Endothelial cell of umbilical vein (primary cell): ENCODE measurements around the gene HEBP1. TPM values are rescaled to one million over a fixed set of nuclear protein-coding genes. Genes with fewer than 3 reads are reported as not detected.

Source experiments
- BruUV-seq: library from RNA; stranded (reverse); fragments of 400-500 nt; replicated peaks from 2 replicates; lab custom pipeline; 2021; lab: Mats Ljungman, UMichigan
- CTCF ChIA-PET: fragments of 300-600, 350-600 bp; sonication (Branson Sonifier 250); formaldehyde crosslinking; loops from one replicate; lab custom pipeline; 2021; ENCODE audit warnings: antibody characterized with exemption, inconsistent platforms; lab: Charles Lee
- POLR2A ChIA-PET: fragments of 300-600, 350-600 bp; sonication (Branson Sonifier 250); formaldehyde crosslinking; loops from one replicate; lab custom pipeline; 2021; ENCODE audit warnings: antibody characterized with exemption, inconsistent platforms; lab: Charles Lee
- DNase-seq: peaks from one replicate; pipeline ENCODE4 v3.0.0-alpha.2; 2011; ENCODE audit warnings: low read depth, low spot score
- FAIRE-seq: peaks from 2 replicates; lab custom pipeline; 2011; peaks lifted over from hg19 to GRCh38; lab: Jason Lieb, UNC
- H2AFZ ChIP-seq: 2 replicates; pipeline ENCODE4 v1.6.0; 2012; ENCODE audit warnings: low read depth, low read length, control low read depth, inconsistent platforms
- H3K27ac ChIP-seq: 2 replicates; pipeline ENCODE4 v1.5.1; 2011; ENCODE audit warnings: low read depth, mild to moderate bottlenecking, control low read depth, low read length, moderate library complexity; ENCODE audit not compliant: insufficient read depth
- H3K27me3 ChIP-seq, 2 experiments: 2 replicates each; pipeline versions ENCODE4 v1.6.0 to v1.6.1; 2011; ENCODE audit warnings: low read length in 2 of 2, mixed read lengths in 1 of 2; ENCODE audit not compliant: control insufficient read depth in 2 of 2, insufficient read depth in 2 of 2
- H3K36me3 ChIP-seq, 2 experiments: 2 replicates in 1 of 2; 3 replicates in 1 of 2; pipeline ENCODE4 v1.5.1; 2011; ENCODE audit warnings: low read length in 2 of 2, mild to moderate bottlenecking in 1 of 2, moderate library complexity in 1 of 2; ENCODE audit not compliant: control insufficient read depth in 2 of 2, insufficient read depth in 2 of 2; ENCODE audit errors: extremely low read depth in 1 of 2
- H3K4me1 ChIP-seq: 3 replicates; pipeline ENCODE4 v1.5.1; 2011; ENCODE audit warnings: mild to moderate bottlenecking, low read length; ENCODE audit not compliant: control insufficient read depth, insufficient read depth; ENCODE audit errors: extremely low read depth
- H3K4me2 ChIP-seq: 2 replicates; pipeline ENCODE4 v1.6.1; 2011; ENCODE audit warnings: low read length, control low read depth, mixed read lengths; ENCODE audit not compliant: insufficient read depth
- H3K4me3 ChIP-seq, 3 experiments: fragments of 200-600 bp in 1 of 3; sonication (generic), shearing (Covaris generic) in 1 of 3; replicated peaks in 1 of 3; 2 replicates each; pipeline ENCODE4 v1.5.1; 2011 to 2016; ENCODE audit warnings: control low read depth in 3 of 3, low read length in 3 of 3, mild to moderate bottlenecking in 2 of 3, inconsistent platforms in 1 of 3, low read depth in 1 of 3, moderate library complexity in 1 of 3; ENCODE audit not compliant: insufficient read depth in 1 of 3
- H3K79me2 ChIP-seq: 2 replicates; pipeline ENCODE4 v1.6.0; 2012; ENCODE audit warnings: low read length, inconsistent platforms; ENCODE audit not compliant: control insufficient read depth, insufficient read depth
- H3K9ac ChIP-seq: replicated peaks from 2 replicates; pipeline ENCODE3; 2011; ENCODE audit warnings: low read length, control low read depth; ENCODE audit not compliant: insufficient read depth; ENCODE audit errors: extremely low read depth
- H3K9me1 ChIP-seq: replicated peaks from 3 replicates; pipeline ENCODE4 v1.6.0; 2011; ENCODE audit warnings: mild to moderate bottlenecking, low read length; ENCODE audit not compliant: control insufficient read depth, insufficient read depth; ENCODE audit errors: extremely low read depth
- H3K9me3 ChIP-seq: replicated peaks from 2 replicates; pipeline ENCODE4 v1.5.1; 2012; ENCODE audit warnings: low read length, inconsistent platforms; ENCODE audit not compliant: control insufficient read depth, insufficient read depth
- H4K20me1 ChIP-seq: replicated peaks from 2 replicates; pipeline ENCODE3; 2011; ENCODE audit warnings: mild to moderate bottlenecking, low read length; ENCODE audit not compliant: control insufficient read depth, insufficient read depth; ENCODE audit errors: extremely low read depth
- EZH2 ChIP-seq: IDR thresholded peaks from 2 replicates; pipeline ENCODE4 v1.6.1; 2012; ENCODE audit warnings: borderline replicate concordance, low read depth, mild to moderate bottlenecking, moderate library complexity, low read length, inconsistent platforms; ENCODE audit not compliant: severe bottlenecking
- FOS ChIP-seq: IDR thresholded peaks from 2 replicates; pipeline ENCODE4 v1.6.1; 2011; ENCODE audit warnings: mild to moderate bottlenecking, low read length, moderate library complexity, borderline replicate concordance; ENCODE audit not compliant: insufficient read depth
- GATA2 ChIP-seq: IDR thresholded peaks from 2 replicates; pipeline ENCODE4 v1.7.0; 2011; ENCODE audit warnings: low read depth, mild to moderate bottlenecking, moderate library complexity, mixed read lengths, low read length; ENCODE audit not compliant: insufficient read length, insufficient read depth
- JUN ChIP-seq: IDR thresholded peaks from 2 replicates; pipeline ENCODE4 v1.6.1; 2011; ENCODE audit warnings: borderline replicate concordance, low read depth; ENCODE audit not compliant: insufficient read length, insufficient read depth
- MAX ChIP-seq: IDR thresholded peaks from 2 replicates; pipeline ENCODE4 v1.6.1; 2011; ENCODE audit not compliant: insufficient read depth, insufficient read length
- MYC ChIP-seq: IDR thresholded peaks from one replicate; pipeline ENCODE4 v1.6.1; 2011; ENCODE audit warnings: mild to moderate bottlenecking, low read depth, low read length
- POLR2A ChIP-seq: IDR thresholded peaks from 2 replicates; pipeline ENCODE4 v1.6.1; 2012; ENCODE audit warnings: low read depth, mild to moderate bottlenecking, control low read depth, low read length
- POLR2AphosphoS5 ChIP-seq: IDR thresholded peaks from 2 replicates; pipeline ENCODE4 v1.6.1; 2012; ENCODE audit warnings: low read depth, mild to moderate bottlenecking, control low read depth, low read length, moderate library complexity; ENCODE audit not compliant: insufficient read depth
- dilution Hi-C: fragments of 300-500 bp; cut with MboI; formaldehyde crosslinking; loops from one replicate; pipeline ENCODE4 v1.15.0; 2019; ENCODE audit warnings: low sequenced_read_pairs; ENCODE audit not compliant: extremely low pct_ligation_motif_present
- intact Hi-C: fragments of 100-400 bp; cut with micrococcal nuclease; formaldehyde crosslinking; loops from one replicate; pipeline ENCODE4 v1.10.0; 2022
- polyA plus RNA-seq, 4 experiments: library from polyadenylated mRNA; depleted of rRNA in 3 of 4; stranded (reverse) in 3 of 4; unstranded in 1 of 4; fragments of >200 nt; gene quantifications; 2 replicates each; pipeline versions ENCODE4 v1.2.1 to v1.2.3, GENCODE V29; 2011 to 2012; ENCODE audit warnings: missing spikeins in 1 of 4
- total RNA-seq: library from RNA; stranded (reverse); gene quantifications from 2 replicates; pipeline ENCODE4 v1.2.3, GENCODE V29; 2021
- TF ChIP-seq, protein P1 (sequence below), 2 donors: IDR thresholded peaks; 1 replicate in 1 of 2; 2 replicates in 1 of 2; pipeline ENCODE4 v1.5.1; 2011; ENCODE audit warnings: low read length in 2 of 2, mild to moderate bottlenecking in 2 of 2, moderate library complexity in 2 of 2, control low read depth in 1 of 2, inconsistent platforms in 1 of 2, low read depth in 1 of 2; ENCODE audit not compliant: insufficient read depth in 1 of 2; ENCODE audit errors: extremely low read depth in 1 of 2

The HEBP1 gene
- total and polyA plus RNA-seq, 2 donors (not counting 3 experiments of a cell fraction or from before 2014, with no cell fraction given), result 23.1 to 59.5 TPM

DNA sequence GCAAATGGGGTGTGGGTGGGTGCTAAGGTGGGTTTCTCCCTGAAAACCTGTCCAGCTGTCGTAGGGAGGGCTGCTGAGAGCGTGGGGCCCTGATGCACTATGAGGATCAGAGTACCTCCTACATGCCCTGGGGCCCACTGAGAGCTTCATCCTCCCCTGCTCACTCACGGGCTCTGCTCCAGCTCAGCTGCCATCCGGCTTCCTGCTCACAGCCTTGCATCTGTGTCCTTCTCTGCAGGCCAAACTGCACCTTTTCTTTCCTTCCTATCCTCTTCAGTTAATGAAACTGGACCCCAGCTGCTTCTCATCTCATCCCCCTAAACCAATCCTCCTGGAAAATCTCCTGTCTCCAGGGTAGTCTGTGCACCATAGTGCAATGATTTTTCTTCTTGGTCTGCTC lies 25.9 kb downstream of the HEBP1 start:
- no TSS peak for BruUV-seq
- CTCF ChIA-PET, result interaction anchor here (0.9 to 3.6 kb wide), 9 partner anchors 9 to 238 kb away, joined by 3 to 39 read pairs (median 3); no protein-coding TSS in a partner anchor
- Histone ChIP-seq H3K4me3 (no peak overlapping the region), H2AFZ (no peak overlapping the region), H3K9ac (no peak overlapping the region), H3K36me3 (peaks cover 0 to 4% of the 10 kb centered on the region in 2 experiments), H3K4me1 (peaks cover 24% of the 10 kb centered on the region), H3K9me3 (no peaks in the 10 kb centered on the region), H3K4me2 (no peak overlapping the region), H3K27me3 (no peaks in the 10 kb centered on the region), H3K27ac (no peak overlapping the region), H4K20me1 (no peaks in the 10 kb centered on the region), H3K9me1 (no peaks in the 10 kb centered on the region), H3K79me2 (no peaks in the 10 kb centered on the region)
- TF ChIP-seq, protein P1, sequence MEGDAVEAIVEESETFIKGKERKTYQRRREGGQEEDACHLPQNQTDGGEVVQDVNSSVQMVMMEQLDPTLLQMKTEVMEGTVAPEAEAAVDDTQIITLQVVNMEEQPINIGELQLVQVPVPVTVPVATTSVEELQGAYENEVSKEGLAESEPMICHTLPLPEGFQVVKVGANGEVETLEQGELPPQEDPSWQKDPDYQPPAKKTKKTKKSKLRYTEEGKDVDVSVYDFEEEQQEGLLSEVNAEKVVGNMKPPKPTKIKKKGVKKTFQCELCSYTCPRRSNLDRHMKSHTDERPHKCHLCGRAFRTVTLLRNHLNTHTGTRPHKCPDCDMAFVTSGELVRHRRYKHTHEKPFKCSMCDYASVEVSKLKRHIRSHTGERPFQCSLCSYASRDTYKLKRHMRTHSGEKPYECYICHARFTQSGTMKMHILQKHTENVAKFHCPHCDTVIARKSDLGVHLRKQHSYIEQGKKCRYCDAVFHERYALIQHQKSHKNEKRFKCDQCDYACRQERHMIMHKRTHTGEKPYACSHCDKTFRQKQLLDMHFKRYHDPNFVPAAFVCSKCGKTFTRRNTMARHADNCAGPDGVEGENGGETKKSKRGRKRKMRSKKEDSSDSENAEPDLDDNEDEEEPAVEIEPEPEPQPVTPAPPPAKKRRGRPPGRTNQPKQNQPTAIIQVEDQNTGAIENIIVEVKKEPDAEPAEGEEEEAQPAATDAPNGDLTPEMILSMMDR (IDR thresholded peaks at IDR 0.05; ENCODE audit: extremely low read depth in 1 of 2, insufficient read depth in 1 of 2, low read depth in 1 of 2, low read length in 2 of 2), result no peak
- TF ChIP-seq POLR2A (no peak), POLR2AphosphoS5 (no peak), MYC (no peak), GATA2 (no peak), MAX (no peak), EZH2 (no peak), JUN (no peak), FOS (no peak)
- POLR2A ChIA-PET, result no interaction called here
- DNase-seq (no peak), FAIRE-seq (no peak)
- intact Hi-C loops (no loop called here), dilution Hi-C loops (no loop called here)
